CD14-positive monocyte (primary cell): ENCODE measurements around the gene PDLIM5. TPM values are rescaled to one million over a fixed set of nuclear protein-coding genes. Genes with fewer than 3 reads are reported as not detected.

Source experiments
- DNase-seq, 3 donors: peaks; one replicate each; pipeline ENCODE4 v3.0.0-alpha.2; 2011 to 2022
- H2AFZ ChIP-seq: 2 replicates; pipeline ENCODE4 v1.6.0; 2012; ENCODE audit warnings: mild to moderate bottlenecking, low read depth, low read length, inconsistent platforms; ENCODE audit not compliant: insufficient read depth, poor library complexity, severe bottlenecking
- H3K27ac ChIP-seq, 2 donors: 1 replicate in 1 of 2; 2 replicates in 1 of 2; pipeline ENCODE4 v1.5.1; 2012 to 2013; ENCODE audit warnings: low read length in 2 of 2, control low read depth in 1 of 2, inconsistent platforms in 1 of 2, low read depth in 1 of 2, mild to moderate bottlenecking in 1 of 2
- H3K27me3 ChIP-seq, 2 donors: one replicate each; pipeline versions ENCODE4 v1.6.0 to v1.6.1; 2011 to 2013; ENCODE audit warnings: low read length in 2 of 2; ENCODE audit not compliant: control insufficient read depth in 2 of 2, insufficient read depth in 2 of 2
- H3K36me3 ChIP-seq, 2 donors: replicated peaks in 1 of 2; 1 replicate in 1 of 2; 2 replicates in 1 of 2; pipeline versions ENCODE4 v1.5.1 to v1.6.1; 2012 to 2013; ENCODE audit warnings: low read length in 2 of 2, control low read depth in 1 of 2, inconsistent platforms in 1 of 2, mild to moderate bottlenecking in 1 of 2; ENCODE audit not compliant: insufficient read depth in 2 of 2, control insufficient read depth in 1 of 2
- H3K4me1 ChIP-seq, 2 donors: 1 replicate in 1 of 2; 2 replicates in 1 of 2; pipeline versions ENCODE4 v1.5.1 to v1.6.1; 2012 to 2013; ENCODE audit warnings: low read length in 2 of 2, control low read depth in 1 of 2, inconsistent platforms in 1 of 2, mild to moderate bottlenecking in 1 of 2, moderate library complexity in 1 of 2; ENCODE audit not compliant: insufficient read depth in 2 of 2, control insufficient read depth in 1 of 2
- H3K4me2 ChIP-seq: replicated peaks from 2 replicates; pipeline ENCODE3; 2012; ENCODE audit warnings: low read length, moderate library complexity, mild to moderate bottlenecking; ENCODE audit not compliant: poor library complexity, severe bottlenecking; ENCODE audit errors: extremely low read depth
- H3K4me3 ChIP-seq, 3 experiments: fragments of 200-600 bp in 1 of 3; sonication (generic) in 1 of 3; replicated peaks in 1 of 3; 1 replicate in 2 of 3; 2 replicates in 1 of 3; pipeline ENCODE4 v1.5.1; 2011 to 2013; ENCODE audit warnings: low read length in 3 of 3, mild to moderate bottlenecking in 3 of 3, control low read depth in 2 of 3, low read depth in 2 of 3, inconsistent platforms in 1 of 3, moderate library complexity in 1 of 3
- H3K79me2 ChIP-seq: 2 replicates; pipeline ENCODE4 v1.6.0; 2012; ENCODE audit warnings: mild to moderate bottlenecking, control low read depth, inconsistent platforms, low read length, moderate library complexity; ENCODE audit not compliant: insufficient read depth
- H3K9ac ChIP-seq: 2 replicates; pipeline ENCODE4 v1.6.0; 2017; ENCODE audit warnings: low read length, mild to moderate bottlenecking; ENCODE audit not compliant: insufficient read depth, poor library complexity, severe bottlenecking
- H3K9me3 ChIP-seq, 2 donors: replicated peaks in 1 of 2; 1 replicate in 1 of 2; 2 replicates in 1 of 2; pipeline versions ENCODE4 v1.5.1 to v1.6.1; 2012 to 2013; ENCODE audit warnings: low read length in 2 of 2, control low read depth in 1 of 2; ENCODE audit not compliant: control insufficient read depth in 1 of 2, insufficient read depth in 1 of 2
- H4K20me1 ChIP-seq: 2 replicates; pipeline ENCODE4 v1.6.0; 2012; ENCODE audit warnings: mild to moderate bottlenecking, low read length, control low read depth, moderate library complexity; ENCODE audit not compliant: insufficient read depth
- H3K27ac Mint-ChIP-seq, 7 donors: one replicate each; pipeline ENCODE4 v1.8.0; 2020; ENCODE audit warnings: mild to moderate bottlenecking in 7 of 7, mixed read lengths in 7 of 7, moderate library complexity in 6 of 7, inconsistent platforms in 2 of 7
- H3K27me3 Mint-ChIP-seq, 3 donors: one replicate each; pipeline ENCODE4 v1.8.0; 2021 to 2022; ENCODE audit warnings: low read depth in 3 of 3, mild to moderate bottlenecking in 3 of 3, mixed read lengths in 3 of 3, moderate library complexity in 3 of 3, inconsistent platforms in 1 of 3
- H3K36me3 Mint-ChIP-seq, 2 donors: one replicate each; pipeline ENCODE4 v1.8.0; 2020; ENCODE audit warnings: mixed read lengths in 2 of 2, inconsistent platforms in 1 of 2, mild to moderate bottlenecking in 1 of 2
- H3K4me1 Mint-ChIP-seq: one replicate; pipeline ENCODE4 v1.8.0; 2020; ENCODE audit warnings: mild to moderate bottlenecking, mixed read lengths
- H3K4me3 Mint-ChIP-seq, 2 donors: one replicate each; pipeline ENCODE4 v1.8.0; 2020; ENCODE audit warnings: mild to moderate bottlenecking in 2 of 2, mixed read lengths in 2 of 2, moderate library complexity in 1 of 2
- H3K9me3 Mint-ChIP-seq, 7 donors: one replicate each; pipeline ENCODE4 v1.8.0; 2020 to 2022; ENCODE audit warnings: mixed read lengths in 7 of 7, mild to moderate bottlenecking in 6 of 7, moderate library complexity in 6 of 7, inconsistent platforms in 2 of 7
- CTCF ChIP-seq: fragments of 200-600 bp; IDR thresholded peaks from one replicate; pipeline ENCODE4 v1.8.0; 2022; ENCODE audit warnings: antibody characterized with exemption, mild to moderate bottlenecking
- WGBS: methylation state at CpG from one replicate; pipeline ENCODE4 v1.1.5; 2013; ENCODE audit warnings: missing lambda C conversion rate; ENCODE audit not compliant: insufficient coverage; 5-methylcytosine and 5-hydroxymethylcytosine counted together
- intact Hi-C, 2 donors: fragments of 100-400 bp; cut with micrococcal nuclease; formaldehyde crosslinking; loops; one replicate each; pipeline versions ENCODE4 v1.15.0 to v1.15.1; 2023
- polyA plus RNA-seq, 3 donors: library from polyadenylated mRNA; depleted of rRNA in 1 of 3; unstranded in 2 of 3; stranded (reverse) in 1 of 3; fragments of 300-500 nt in 2 of 3; fragments of >200 nt in 1 of 3; fragmentation: Illumina TruSeq in 2 of 3; gene quantifications; 1 replicate in 2 of 3; 2 replicates in 1 of 3; pipeline ENCODE4 v1.2.3, GENCODE V29; 2012 to 2021

Gene PDLIM5
- polyA plus RNA-seq, 3 donors: 75.3 to 105 (median 80.9) TPM

DNA sequence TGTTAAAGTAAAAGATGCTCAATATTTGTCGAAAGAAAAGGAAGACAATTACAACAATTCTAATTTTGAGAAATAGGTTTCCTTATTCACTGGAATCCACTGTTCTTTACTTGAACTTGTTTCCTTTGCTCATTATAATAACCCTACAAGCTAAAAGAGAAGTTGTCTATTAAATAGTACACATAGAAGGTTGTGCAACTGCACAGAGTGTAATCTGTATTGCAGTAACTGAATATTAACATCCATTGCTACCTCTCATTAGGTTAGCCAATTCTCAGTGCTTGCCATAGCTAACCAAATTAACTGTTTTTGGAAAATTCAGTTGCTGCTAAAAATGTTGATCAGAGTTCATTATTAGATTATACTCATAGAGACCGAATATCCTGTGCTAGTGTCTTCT is 120.0 kb downstream of the PDLIM5 start:
- H3K27me3 ChIP-seq: no peaks in the 10 kb centered on the region
- H3K4me3 ChIP-seq: no peak overlapping the region
- no peak overlapping the region for H3K9ac ChIP-seq
- no peak overlapping the region for H3K4me2 ChIP-seq
- TF ChIP-seq CTCF: no peak
- H3K79me2 ChIP-seq: no peaks in the 10 kb centered on the region
- peaks cover 28% of the 10 kb centered on the region for H4K20me1 ChIP-seq
- Mint-ChIP-seq H3K4me3 (no peak overlapping the region), H3K36me3 (peaks cover 14 to 28% of the 10 kb centered on the region in 2 donors), H3K4me1 (peaks cover 9% of the 10 kb centered on the region), H3K9me3 (peaks cover 0 to 2% (median 0%) of the 10 kb centered on the region in 7 donors), H3K27me3 (no peaks in the 10 kb centered on the region), H3K27ac (no peak overlapping the region)
- intact Hi-C loops: no loop called here
- no peaks in the 10 kb centered on the region for H3K9me3 ChIP-seq
- H2AFZ ChIP-seq: no peak overlapping the region
- peaks cover 7 to 14% of the 10 kb centered on the region in 2 donors for H3K36me3 ChIP-seq
- no peaks in the 10 kb centered on the region for H3K4me1 ChIP-seq
- no peak overlapping the region for H3K27ac ChIP-seq
- WGBS: no CpG with 5 or more reads among the region's 2 CpGs
- DNase-seq: peak in 1 of 3 donors; percentile 24

DNA sequence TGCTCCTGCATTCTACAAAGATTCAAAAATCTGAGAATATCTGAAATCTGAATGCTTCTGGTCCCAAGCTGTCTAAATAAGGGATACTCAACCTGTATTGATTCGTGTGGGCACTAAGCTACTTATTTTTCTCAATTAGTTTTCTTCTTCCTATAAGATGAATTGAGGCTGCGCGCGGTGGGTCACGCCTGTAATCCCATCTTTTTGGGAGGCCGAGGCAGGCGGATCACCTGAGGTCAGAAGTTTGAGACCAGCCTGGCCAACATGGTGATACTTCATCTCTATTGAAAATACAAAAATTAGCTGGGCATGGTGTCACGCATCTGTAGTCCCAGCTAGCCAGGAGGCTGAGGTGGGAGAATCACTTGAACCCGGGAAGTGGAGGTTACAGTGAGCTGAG is 122.3 kb downstream of the PDLIM5 start:
- H3K4me3 ChIP-seq: no peak overlapping the region
- H3K4me2 ChIP-seq: no peak overlapping the region
- no peak overlapping the region for H3K27ac Mint-ChIP-seq
- H3K79me2 ChIP-seq: no peaks in the 10 kb centered on the region
- intact Hi-C loops: no loop called here
- no peaks in the 10 kb centered on the region for H3K27me3 ChIP-seq
- H2AFZ ChIP-seq: no peak overlapping the region
- H3K36me3 Mint-ChIP-seq: peaks cover 15 to 33% of the 10 kb centered on the region in 2 donors
- no peak overlapping the region for H3K9ac ChIP-seq
- no peak overlapping the region for H3K4me3 Mint-ChIP-seq
- no peaks in the 10 kb centered on the region for H3K4me1 ChIP-seq
- 100% methylated on average over 1 of the region's 9 CpGs for WGBS
- H3K36me3 ChIP-seq: peaks cover 8 to 14% of the 10 kb centered on the region in 2 donors
- H4K20me1 ChIP-seq: peaks cover 26% of the 10 kb centered on the region
- H3K27me3 Mint-ChIP-seq: no peaks in the 10 kb centered on the region
- H3K27ac ChIP-seq: no peak overlapping the region
- H3K4me1 Mint-ChIP-seq: peaks cover 6% of the 10 kb centered on the region
- no peak for DNase-seq
- no peaks in the 10 kb centered on the region for H3K9me3 Mint-ChIP-seq
- H3K9me3 ChIP-seq: no peaks in the 10 kb centered on the region
- no peak for TF ChIP-seq CTCF
